Stimulated activated CD8-positive, alpha-beta memory T cell treated with anti-CD3 and anti-CD28 coated beads, Interleukin-15, amount 100 ng/mL, for 1 hour (primary cell): ENCODE results near the gene ALG2.

Experiments
- DNase-seq: peaks from one replicate; pipeline ENCODE4 v3.0.0-alpha.2; 2020; ENCODE audit warnings: low read depth

The ALG2 gene

DNA sequence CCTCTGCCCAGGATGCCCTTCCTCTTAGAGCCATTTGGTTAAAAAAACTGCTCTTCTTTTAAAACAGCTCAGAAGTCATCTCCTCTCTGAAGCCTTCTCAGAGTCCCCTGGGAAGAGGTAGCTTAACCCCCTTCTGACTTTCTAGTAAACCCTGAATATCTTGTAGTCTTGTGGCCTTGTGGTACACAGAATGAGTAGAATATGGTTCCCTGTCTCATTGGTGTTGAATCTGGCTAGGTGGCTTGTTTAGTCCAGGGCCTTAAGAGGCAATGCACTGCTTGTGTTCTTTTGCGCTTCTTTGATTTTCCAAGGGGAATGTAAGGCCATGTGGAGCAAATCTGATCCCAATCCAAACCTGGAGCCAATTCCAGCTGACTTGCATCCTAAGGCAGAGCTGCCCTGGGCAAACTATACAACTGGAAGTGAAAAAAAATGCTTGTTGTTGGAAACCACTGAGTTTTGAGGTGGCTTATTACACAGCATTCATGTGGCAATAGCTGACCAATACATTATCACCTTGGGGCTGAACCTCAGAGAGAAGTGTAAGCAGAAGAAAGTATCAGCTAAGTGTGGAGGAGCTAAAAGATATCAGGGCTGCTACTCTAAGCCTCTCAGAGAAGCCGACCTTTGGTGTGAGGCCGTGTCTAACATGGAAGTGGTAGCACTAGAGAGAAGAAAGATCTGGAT, 31.0 kb downstream of the ALG2 start:
- no peak for DNase-seq

DNA sequence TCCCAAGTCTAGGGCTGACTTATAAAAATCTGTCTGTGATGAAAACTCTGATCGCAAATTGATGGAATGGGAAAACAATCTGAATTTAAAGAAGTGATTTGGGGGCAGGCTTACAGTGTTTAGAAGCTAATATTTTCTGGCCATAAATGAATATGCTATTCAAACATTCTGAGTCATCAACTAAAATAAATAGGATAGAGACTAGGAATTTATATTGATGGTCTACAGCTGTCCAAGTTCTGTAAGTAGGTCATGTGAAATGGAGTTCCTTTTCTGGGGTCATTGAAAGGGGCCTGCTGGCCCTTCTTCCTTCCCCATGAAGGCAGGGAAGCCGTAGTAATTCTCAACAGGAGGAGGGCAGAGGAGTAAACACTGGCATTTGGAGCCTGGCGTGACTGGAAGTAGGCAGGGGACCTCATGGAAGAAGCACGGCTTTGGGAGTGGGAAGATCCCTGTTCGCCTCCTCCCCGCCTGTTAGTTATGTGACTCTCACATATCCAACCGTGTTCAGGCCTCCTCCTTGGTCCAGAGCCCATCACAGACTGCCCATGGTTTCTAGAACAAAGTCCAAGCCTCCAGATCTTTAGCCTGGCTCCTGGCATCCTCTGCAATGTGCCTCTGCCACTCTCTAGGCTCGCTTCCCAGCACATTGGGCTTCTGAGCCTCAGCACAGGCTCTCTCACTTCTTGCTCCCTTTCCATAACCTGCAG, 31.7 kb downstream of the ALG2 start:
- no peak for DNase-seq

DNA sequence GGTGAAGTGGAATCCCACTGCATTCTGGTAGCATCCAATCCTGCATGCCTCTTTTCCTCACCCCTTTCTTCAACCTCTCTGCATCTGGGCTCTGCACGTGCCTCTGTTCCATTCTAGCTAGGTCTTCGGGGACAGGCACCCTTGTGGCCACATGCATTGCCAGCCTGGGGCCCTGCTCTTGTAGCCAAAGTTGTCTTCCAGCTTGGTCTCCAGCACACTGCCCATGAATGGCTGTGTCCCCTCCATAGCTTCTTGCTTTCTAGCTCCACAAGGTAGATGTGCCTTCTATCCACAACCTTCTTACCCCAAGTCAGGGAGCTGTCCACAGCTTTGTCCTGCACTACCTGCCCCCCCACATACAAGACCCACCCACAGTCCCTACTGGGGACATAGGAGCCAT, 32.6 kb downstream of the ALG2 start:
- DNase-seq = no peak

DNA sequence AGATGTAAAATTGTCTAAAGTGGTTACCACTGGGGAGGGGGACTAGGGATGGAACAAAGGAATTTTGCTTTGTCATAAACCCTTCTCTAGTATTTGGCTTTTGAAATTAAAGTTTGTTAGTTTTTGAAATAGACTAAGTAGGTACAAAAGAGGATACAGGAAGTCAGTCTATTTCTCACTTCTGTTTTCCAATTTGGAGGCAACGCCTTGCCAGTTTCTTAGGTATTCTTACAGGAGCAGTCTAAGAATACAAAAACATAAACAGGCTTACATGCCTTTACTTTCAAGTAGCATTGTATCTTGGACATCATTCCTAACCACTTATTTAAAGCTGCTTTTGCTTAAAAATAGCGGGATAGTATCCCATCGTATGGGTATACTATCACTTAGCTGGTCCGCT, 34.4 kb downstream of the ALG2 start:
- no peak for DNase-seq

DNA sequence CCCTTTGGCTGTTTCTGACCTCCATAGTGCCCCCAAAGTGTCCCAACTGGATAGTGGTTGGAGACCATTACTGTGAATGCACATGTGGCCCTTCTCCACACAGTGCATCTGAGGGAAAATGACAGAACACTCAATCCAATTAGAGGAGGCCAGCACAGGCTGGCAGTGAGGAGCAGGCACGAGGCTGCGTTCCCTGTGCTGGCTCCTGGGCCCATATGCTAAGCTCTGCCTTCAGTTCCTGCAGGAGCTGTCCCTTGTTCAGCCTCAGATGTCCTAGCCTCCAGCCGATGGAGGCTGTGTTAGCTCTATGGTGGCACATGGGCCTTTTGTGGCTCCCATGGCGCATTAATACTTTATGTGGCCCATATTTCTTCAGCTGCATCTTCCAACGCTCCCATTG, 35.8 kb downstream of the ALG2 start:
- DNase-seq = no peak

DNA sequence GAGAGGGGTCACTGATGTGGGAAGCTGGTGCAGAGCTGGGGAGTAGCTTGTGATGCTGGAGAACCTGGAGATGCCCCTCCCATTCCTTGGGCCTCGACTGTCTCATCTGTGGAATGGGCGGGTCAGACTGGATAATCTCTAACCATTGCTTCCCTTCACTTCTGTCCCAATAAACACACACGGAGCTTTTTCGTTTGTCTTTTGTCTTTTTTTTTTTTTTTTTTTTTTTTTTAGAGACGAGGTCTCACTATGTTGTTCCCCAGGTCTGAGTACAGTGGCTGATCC, 36.5 kb downstream of the ALG2 start:
- no peak for DNase-seq

DNA sequence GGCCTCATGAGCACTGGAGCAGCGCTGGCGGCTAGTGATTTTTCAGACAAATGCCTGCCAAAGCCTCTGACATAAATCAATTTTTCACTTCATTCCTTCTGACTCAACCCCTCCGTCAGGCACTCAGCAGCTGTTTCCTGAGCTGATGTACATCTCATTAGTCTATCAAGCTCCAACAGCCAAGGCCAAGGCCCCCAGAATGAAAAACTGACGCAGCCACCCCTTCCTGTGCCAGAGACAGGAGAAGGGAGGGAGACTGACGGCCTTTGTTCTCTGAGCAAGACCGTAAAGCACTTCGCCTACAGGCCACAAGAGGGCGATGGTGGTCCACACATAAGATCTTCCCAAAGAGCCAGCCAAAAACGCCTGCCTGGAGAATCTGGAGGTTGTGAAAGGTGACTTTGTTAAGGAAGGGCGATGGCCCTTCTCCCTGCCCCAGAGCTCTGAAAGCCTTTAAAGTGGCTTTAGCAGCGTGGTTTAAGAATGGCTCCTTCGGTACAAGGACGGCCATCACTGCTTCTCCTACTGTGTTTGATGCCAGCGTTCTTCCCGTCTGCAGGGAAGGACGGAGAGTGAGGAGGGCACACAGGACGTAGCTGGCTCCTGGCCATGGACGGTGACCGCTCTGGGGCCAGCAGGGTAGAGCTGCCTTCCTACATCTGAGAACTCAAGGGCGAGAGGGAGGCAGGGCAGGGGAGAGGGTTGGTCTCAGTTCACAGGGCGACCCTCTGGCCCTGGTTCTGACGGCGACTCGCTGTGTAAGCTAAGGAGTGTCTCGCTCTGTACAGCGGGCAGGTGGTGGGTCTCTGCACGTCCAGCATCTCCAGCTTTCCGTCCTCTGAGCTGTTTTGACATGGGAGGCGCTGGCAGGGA, 37.0 kb downstream of the ALG2 start:
- DNase-seq = peak; percentile 50

DNA sequence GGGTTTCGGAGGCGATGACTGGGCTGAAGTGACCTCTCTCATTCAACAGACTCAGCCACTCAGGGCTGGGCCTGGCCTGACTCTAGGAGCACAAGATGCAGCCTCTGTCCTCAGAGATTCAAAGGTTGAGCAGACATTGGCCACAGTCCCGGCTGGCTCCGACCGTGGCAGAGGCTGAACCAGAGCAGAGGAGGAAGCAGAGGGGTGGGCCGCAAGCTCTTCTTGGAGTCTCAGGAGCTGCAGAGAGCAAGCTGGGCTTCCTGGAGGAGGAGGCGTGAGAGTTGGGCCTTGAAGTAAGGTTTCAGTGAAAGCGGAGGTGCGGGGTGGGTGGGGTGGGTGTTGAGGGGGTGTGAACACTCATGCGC, 37.6 kb downstream of the ALG2 start:
- DNase-seq = no peak

DNA sequence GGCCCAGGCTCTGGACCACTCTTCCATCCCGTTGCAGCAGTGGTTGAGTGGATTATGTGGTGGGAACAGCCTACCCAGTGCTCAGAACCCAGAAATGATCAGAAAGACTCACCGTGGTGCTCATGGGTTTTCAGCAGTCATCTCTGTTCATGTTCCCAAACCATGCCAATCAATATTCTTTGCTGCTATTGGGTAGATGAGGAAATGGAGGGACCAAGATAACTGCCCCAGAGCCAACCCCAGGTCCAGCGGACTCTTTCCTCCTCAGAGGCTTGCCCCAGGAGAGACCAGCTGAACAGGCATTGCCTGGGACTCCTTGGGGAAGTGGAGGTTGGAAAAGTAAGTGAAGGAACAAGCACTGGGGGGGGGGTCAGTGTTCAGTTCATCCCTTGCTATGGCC, 38.1 kb downstream of the ALG2 start:
- DNase-seq = no peak

DNA sequence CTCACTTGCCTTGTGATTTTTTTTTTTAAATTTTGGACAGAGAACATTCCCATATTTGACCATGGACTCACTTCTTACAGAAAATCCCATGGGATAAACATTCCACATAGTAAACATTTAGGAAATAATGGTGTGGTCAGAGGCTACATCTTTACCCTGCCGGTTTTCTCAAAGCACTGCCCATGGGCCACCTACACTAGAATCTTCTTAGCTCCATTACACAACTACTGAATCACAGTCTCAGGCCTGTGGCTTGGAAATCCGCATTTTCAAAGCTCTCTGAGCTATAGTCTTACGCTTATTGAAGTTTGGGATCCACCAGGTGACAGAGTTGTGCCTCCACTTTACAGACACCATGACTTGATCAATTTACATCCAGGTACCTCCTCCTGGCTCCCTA, 39.4 kb downstream of the ALG2 start:
- no peak for DNase-seq

DNA sequence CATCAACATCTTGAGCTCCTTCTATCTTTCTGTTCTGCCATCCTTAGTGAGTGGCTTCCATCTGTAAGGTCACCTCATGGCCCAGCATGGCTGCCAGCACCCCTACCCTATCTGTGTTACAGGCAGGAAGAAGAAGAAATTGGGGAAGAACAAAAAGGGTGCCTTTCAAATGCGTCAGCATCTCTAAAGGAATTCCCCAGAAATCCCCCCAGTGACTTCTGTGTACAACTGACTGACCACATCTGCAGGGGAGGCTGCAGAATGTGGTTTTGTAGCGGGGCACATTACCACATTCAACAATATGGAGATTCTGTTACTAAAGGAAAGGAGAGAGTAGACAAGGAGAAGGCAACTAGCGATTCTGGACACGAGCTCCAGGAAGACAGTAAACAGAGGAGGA, 40.1 kb downstream of the ALG2 start:
- DNase-seq = no peak

DNA sequence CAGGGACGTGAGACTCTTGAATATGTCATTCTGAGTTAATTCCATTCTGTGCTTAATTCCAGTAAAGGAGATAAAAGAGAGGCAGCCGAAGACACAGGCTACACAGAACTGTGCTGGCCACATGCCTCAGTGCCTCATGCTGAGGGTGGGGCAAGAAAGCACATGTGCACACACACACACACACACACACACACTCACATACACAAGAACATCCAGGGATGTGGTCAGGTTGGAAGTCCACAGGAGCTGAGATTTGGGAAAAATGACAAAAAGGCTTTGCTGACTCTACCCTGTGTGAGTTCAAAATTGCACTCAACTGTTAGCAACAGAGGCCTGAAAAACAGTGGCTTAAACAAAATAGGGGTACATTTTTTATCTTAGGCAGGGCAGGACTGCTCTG, 40.5 kb downstream of the ALG2 start:
- no peak for DNase-seq

DNA sequence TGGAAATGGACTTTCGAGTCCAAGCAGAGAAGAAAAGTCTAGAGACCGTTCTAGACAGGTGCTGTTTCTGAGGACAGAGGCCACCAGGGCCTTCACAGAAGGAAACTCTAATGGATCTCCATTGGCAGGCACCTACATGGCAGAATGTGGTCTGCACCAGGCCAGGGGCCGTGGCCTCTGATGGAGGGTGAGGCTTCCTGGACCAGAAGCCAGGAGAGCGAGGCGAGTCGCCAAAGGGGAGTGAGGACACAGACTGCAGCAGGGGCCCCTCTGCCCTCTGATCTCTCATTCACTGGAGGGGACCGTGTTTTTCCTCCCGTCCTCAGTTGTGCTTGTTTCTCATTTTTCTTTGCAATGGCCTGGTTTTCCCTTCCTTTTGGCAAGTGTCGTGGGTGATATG, 41.1 kb downstream of the ALG2 start:
- no peak for DNase-seq

DNA sequence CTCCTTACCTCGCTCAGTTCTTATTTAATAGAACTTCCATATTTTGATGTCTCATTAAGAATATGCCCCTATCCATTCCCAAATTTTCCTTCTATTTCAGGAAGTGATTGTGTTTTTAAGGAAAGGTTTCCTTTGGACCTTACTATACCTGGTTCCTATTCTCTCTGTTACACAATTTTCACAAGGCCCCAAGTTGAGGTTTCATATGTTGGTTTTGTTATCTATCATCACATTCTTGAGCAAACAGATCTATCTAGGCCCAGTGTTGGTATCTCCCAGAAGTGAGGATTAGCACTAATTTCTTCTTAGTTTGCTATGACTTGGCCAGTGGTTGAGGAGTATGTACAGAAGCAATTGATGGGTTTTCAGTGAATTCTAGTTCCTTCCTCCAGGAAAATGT, 41.5 kb downstream of the ALG2 start:
- no peak for DNase-seq

DNA sequence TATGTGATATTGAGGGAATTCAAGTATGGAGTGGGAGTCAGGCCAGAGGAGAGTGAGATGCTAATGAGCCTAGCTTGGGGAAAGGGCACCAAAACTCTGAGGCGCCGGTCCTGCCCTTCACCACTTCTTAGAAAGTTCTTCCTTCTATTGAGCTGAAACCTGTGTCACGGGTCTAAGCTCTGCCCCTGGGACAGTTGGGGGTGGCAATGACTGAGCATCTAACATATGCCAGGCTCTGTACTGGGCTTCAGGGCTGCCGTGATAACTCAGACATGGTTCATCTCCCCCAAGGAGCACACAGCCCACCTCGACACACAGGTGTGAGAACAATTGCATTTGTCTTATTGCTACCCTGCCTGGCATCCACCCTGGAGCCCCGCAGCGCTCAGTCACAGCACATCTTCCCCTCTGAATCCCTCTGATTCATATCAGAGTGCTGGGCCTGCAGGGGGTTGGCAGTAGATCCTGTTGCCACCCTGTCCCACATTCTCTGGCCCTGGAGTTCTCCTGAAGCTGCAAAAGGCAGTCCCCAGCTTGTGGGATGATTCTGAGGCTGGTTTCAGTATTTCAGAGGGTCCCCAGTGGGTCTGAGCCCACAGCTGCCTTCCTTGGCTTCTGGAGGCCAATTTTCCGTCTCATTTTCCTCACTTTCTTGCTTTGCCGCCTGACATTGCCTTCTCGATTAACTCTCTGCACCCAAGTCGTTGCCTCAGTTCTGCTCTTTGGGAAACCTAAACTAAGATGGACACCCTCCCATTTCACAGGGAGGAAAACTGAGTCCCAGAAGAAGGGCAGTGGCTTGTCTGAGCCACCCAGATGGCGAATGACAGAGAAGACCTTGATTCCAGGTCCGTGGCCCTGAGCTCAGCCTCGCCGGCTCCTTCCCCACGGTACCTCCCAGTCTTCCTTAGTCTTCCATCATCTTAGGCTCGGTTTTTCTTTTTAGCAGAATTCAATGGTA, 42.5 kb downstream of the ALG2 start:
- DNase-seq = no peak

DNA sequence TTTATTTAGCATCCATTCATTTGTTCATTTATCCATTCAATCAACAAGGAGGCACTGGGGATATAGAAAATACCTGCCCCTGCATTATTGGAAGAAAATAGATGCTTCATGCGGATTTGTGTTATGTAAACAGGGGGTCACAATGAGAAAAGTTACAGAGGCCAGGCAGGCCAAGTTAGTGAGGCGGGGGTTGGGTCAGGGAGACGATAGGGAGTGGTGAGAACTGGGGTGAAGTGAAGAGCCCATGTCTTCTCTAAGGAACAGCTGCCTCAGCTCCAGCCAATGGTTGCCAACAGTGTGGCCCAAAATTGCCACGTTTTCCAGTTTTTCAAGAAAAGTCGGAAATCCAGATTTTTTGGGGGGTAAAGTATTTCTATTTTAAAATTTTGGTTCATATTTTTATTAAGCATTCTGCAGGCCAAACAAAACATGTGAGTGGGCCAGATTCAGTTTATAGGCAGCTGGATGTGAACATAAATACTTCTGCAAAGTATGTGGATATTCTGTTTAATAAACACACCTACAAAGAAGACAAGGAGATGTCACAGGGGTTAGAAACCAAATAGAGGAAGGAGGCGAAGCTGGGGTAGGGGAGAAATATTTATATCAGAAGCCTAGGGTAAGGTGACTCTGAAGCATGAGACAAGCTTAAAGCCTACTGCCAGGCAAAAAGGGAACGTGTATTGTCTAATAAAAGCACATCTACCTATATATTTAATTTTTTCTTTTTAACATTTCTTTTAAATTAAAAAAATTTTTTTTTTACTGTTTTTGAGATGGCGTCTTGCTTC, 44.0 kb downstream of the ALG2 start:
- no peak for DNase-seq

DNA sequence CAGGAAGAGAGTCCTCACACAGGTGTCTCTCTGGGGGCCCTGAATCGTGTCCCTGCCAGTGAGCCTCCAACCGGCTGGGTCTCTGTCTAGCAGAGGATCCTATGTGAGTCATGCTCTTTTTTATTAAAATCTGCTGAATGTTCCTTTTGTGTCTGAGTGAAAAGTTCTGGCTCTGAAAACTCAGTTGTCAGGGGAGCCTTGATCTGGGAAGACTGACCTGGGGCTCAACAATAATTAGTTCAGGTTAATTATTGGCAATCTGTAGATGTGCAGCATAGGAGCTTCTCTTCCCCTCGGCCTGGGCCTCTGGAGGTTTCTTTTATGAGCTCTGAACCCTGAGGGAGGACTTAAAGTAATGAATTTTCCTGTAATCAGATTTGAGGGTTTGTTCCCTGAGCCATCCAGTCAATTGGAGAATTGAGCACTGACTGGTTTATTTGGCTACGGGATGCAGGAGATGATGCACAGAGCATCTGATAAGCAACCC, 45.2 kb downstream of the ALG2 start:
- DNase-seq = no peak

DNA sequence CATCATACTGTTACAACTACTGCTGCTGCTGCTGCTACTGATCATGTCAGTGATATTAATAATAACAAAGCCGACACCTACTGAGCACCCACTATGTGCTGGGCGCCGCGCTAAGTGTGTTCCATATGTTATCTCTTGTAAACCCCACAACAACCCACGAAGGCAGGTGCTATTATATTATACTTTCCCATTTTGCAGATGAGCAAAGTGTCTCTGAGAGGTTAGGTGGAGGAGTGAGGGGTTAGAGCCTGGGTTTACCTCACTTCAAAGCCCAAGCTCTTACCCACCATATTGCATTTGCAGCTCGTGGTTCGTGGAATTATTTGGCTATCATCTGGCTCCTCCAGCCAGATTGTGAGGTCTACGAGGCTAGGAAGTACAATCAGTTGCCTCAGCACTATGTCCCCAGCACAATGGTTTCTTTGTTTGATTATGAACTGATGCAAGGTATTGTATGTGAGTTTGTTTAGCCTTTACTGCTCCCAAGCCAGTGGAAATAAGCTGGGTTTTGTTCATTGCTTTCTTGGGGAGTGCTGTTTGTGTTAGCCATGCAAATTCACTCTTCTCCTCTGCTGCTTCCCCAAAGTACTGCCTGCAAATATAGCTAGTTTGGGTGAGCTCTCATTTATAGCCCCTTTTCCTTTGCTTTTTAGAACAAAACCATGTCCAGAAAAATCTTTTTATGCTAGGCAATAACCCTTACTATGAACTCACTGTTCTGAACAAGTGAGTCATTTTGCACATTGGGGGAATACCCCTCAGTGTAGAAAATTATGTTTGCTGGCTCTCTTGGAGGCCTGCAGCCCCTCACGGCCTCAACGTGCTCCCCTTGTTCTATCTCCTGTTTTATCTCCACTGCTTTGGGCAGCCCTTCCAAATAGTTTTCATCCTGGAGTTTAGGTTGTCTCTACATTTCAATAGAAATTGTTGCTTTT, 47.9 kb downstream of the ALG2 start:
- no peak for DNase-seq

DNA sequence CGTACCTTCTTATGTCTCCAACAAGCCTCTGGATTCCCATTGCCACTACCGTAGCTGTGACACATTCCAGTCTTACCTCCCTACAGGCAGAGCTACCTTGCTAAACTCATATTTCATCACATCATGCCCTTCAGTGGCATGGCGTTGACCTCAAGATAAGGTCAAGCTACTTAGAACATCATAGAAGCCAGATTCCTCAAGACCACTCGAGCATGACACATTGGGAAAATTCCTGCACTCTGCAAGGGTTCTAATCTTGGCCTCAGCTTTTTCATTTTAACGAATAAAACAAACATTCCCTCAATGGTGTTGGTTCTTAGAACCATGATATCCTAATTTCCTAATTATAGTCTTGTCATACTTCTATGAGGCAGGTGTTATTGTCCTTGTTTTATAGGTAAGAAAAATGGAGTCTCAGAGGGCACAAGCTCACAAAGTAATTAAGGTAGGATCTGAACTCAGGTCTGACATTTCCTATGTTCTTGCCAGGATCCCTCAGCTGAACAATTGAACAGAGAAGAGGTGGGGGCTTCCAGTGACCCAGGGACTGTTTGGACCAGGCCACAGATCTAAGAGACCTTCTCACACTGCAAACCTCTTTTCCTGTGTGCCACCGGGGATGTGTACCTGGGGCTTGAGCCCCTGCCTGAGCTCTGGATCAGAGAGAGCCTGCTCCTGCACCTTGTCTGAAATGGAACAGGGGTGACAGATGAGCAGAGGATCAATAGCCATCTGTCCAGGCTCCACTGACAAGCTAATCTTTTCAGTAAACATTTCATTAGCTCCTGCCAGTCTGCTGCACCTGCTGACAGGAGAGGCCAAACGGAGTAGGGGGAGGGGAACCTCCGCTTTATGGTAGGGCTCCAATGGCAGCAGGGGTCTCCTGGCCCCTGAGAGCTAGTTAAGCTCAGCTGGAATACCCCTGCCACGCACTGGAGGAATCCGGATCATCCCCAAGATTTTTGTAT, 49.3 kb downstream of the ALG2 start:
- no peak for DNase-seq
